ENCODE measurements around the gene MMP20.
A peak's percentile ranks its signal among the peaks of the same experiment; 100 is the strongest.

The MMP20 gene

GRCh38 chr11:102590276-102591049, 34.7 kb downstream of the MMP20 start:
- peak; percentile 88 to 98 for DNase-seq

GRCh38 chr11:102589047-102589459, 36.1 kb downstream of the MMP20 start:
- peak; percentile 92 to 99 for DNase-seq

GRCh38 chr11:102587722-102588121, 37.4 kb downstream of the MMP20 start:
- no peak for DNase-seq

- DNase-seq, result peak; percentile 75 to 96
These were observed 41.8 kb downstream of the MMP20 start for GRCh38 chr11:102583141-102583873.

DNA sequence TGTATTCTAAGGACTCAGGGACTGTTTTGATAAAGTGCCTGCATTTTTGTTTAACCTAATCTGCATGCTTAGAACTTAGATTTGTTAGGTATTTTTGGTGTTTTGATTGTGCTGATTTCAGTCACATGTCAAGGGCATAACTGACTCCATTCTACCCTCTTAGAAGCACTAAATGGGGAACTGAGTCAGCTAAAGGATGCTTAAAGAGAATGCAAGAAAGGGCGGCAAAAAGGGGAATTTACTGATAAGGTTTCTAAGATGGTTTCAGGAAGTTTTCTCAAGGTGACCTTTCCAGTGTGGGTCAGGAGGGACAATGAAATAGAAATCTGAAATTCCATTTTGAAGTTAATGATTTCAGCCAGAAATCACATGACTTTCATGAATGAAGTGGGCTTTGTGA, 43.0 kb downstream of the MMP20 start:
- DNase-seq, result peak in 1 of 2 donors; percentile 64

GRCh38 chr11:102581066-102581465, 44.1 kb downstream of the MMP20 start:
- DNase-seq, result no peak

DNA sequence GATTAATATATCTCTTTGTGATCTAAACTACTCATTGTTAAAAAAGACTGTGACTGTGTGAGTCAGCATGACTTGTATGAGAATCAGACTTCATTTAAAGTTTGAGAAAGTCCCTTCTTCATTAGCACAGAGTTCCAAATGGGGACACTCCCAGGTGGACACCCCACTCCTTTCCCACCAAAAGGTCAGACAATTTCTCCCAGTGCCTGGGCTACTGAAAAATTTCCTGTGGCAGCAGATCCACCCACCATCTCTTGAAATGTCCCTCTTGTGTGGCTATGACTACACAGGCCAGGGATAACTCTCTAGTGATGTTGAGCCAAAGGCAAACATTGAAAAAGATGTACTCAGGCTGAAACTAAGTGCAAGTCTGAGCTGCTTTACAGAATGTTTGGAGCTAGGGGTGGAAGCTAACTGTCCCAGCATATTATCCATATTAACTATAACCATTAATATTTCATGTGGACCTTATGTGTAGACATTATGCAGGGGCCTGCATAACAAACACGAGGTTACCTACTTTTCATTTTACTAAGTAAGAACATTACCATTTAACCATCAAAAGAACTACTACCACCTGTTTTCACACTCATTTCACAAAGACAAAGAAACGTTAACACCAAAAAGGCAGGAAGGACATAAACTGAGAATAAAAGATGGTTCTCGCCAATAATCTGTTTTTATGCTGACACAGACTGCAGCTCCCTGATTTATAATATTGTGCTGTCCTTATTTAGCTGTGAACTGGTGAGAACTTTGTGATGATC, 44.8 kb downstream of the MMP20 start:
- DNase-seq, result peak; percentile 79 to 100

DNA sequence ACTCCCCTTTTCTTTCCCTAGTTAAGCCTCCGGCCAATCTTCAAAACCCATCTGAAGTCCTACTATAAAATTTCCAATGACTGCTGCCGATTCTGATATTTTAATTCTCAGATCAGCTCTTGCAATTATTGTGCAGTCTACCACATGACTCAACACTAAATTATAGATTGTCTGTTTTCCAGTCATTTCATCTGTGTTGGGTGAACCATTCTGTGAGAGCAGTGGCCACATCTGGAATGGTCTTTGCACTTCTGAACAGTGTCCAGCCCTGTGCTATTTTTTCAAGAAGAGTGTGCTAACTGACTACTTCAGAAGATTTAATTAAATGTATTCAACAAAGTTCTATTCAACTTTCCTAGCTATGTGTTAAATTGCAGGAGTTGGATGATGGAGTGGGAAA, 47.4 kb downstream of the MMP20 start:
- no peak for DNase-seq

GRCh38 chr11:102577182-102577581, 48.0 kb downstream of the MMP20 start:
- DNase-seq, result peak; percentile 85 to 93

- no peak for DNase-seq
These were observed 48.8 kb downstream of the MMP20 start for GRCh38 chr11:102576350-102576749.

DNA sequence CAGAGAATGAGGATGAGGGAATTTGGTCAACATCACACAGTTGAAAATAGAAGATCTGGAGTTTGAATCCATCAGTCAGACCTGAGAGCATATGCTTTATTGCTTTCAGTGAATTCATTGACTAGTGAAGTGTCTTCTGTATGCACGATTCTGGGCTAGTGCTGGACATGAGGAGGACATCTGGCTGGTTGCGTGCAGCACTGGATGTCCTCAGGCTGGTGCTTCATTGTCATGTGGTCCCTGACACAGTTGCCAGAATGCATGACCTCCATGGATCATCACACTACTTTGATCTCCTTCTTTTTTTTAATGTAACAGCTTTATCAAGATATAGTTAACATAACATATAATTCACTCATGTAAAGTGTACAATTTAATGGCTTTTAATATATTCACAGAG, 50.1 kb downstream of the MMP20 start:
- DNase-seq, result no peak

DNA sequence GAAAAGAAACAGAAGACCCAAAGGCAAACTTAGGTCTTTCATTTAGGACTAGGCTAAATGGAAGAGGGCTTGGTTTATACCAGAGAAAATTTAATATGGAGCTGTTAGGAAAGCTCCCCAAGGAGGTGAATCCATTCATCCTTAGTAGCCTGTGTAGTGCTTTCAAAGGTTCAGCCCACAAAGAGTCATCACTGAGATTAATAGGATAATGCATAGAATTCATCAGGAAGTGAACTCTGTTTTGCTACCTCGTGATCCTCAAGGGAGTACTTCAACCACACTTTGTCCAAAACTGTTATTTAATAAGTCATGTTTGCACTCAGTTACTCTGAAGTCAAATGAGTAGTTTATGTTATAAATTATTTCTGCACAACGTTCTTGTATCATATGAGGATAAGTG, 51.3 kb downstream of the MMP20 start:
- DNase-seq, result peak in 1 of 2 donors; percentile 66

- DNase-seq, result no peak
These were observed 52.4 kb downstream of the MMP20 start for GRCh38 chr11:102572554-102573220.

DNA sequence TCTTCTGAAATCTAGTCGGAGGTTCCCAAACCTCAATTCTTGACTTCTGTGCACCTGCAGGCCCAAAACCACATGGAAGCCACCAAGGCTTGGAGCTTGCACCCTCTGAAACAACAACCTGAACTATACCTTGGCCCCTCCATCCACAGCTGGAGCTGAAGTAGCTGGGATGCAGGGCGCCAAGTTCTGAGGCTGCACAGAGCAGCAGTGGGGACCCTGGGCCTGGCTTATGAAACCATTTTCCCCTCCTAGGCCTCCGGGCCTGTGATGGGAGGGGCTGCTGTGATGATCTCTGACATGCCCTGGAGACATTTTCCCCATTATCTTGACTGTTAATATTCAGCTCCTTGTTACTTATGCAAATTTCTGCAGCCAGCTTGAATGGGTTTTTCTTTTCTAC, 56.3 kb downstream of the MMP20 start:
- DNase-seq, result no peak

GRCh38 chr11:102566112-102566511, 59.0 kb downstream of the MMP20 start:
- DNase-seq, result no peak

GRCh38 chr11:102564110-102564509, 61.0 kb downstream of the MMP20 start:
- DNase-seq, result peak in 1 of 2 donors; percentile 58

DNA sequence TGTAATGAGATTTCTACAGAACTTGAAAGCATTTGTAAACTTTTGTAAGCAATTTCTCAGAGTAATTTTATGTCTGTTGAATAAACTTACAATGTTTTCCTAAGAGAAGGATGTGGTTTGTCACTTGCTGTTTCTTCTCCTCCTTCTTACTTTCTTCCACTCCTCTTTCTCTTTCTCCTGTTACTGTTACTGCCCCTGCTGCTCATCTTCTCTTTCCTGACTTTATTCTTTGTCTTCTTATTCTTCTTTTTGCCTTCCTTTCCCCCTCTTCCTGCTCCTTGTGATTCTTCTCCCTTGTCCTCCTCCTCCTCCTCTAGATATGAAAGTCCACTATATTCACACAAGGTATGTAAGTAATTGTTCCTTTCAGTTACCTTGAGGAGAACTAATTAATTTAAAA, 63.5 kb downstream of the MMP20 start:
- no peak for DNase-seq

DNA sequence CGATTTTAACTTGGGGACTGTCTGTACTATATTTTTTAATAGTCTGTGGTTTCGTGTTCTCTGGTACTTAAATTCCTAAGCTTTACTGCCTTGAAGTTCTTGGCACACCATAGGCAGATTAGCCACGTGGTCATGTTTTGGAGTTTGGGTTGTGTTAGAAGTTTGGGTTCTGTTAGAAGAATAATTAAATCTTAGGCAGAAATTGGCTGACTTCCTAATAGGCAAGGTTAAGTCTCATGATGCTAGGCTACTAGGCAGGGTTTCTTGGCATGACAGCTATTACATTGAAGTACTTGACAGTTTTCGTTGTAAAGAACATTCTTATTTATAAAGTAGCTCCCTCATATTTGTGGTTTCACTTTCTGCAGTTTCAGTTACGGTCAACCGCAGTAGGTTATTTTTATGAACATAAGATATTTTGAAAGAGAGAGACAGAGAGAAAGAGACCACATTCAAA, 64.5 kb downstream of the MMP20 start:
- DNase-seq, result peak in 1 of 2 donors; percentile 41

GRCh38 chr11:102559839-102560238, 65.3 kb downstream of the MMP20 start:
- DNase-seq, result no peak

DNA sequence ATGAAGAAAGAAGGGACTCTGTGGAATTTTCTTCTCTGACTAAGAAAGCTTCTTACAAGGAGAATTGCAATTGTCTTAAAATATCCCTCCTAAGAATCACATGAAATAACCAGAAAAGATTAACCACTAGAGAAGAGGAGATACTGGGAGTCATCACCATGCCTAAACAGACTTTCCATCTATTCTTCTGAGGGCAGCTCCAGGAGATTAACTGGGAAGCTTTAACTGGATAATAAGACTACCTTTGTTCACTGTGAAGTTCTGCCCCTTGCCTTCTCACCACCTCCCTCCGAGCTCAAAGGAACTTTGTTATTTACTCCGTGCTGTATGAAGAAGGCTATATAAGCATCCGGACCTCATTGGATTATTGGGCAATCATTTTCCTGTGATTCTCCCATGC, 70.0 kb downstream of the MMP20 start:
- DNase-seq, result no peak

DNA sequence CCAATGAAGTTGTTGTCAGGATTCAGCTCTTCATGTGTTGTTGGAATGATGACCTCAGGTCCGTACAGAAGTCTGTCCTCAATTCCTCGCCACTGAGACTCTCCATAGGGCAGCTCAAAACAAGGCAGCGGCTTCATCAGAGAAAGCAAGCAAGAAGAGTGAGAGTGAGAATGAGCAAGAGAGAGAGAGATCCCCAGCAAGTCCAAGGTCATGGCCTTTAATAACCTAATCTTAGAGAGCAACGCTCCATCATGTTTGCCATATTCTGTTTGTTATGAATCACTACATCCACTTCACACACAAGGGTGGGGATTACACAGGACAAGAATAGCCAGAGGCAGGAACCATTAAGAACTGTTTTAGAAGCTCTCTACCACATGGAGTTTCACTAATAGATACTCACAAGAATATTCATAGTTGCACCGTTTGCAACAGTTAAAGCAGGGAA, 71.3 kb downstream of the MMP20 start:
- DNase-seq, result no peak

DNA sequence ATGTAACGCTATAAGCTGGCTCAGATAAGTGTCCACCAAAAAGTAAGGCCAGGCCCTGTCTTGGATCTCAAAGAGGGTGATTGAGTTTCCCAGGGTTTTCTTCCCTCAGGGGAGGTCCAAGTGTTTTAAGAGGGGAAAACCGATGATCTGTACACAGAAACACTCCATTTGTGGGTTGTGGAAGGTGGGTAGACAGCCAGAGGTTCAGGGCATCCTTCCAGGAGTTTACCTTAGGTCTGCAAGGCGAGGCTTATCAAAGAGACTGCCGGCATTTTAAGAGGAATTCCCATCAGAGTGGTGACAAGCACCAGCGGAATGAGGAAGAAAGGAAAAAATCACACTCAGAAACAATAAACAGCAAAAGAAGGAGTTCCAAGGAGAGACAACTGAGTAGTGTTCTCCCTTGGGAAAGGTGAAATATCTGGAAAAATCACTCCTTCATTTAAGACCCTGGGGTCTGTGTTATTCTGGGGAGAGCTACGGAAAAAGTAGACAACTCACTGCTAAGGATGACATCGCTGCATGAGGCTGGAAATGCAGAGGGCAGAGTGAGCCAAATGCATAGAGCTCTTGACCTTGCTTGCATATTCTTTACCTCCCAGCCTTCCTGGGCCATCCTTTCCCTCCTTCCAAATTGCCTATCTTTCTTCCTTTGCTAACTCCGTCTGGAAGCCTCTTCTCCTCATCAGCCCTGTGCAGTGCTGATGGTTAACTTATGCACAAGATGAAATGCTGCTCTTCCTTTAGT, 72.5 kb downstream of the MMP20 start:
- peak in 1 of 2 donors; percentile 79 for DNase-seq
